Measurements from ENCODE around the gene HYKK.
"Not testable (repeated sequence)": the region's sequence is repeated elsewhere in the genome, so short reads cannot be mapped to it uniquely, and the experiment has no call there.

Gene HYKK

DNA sequence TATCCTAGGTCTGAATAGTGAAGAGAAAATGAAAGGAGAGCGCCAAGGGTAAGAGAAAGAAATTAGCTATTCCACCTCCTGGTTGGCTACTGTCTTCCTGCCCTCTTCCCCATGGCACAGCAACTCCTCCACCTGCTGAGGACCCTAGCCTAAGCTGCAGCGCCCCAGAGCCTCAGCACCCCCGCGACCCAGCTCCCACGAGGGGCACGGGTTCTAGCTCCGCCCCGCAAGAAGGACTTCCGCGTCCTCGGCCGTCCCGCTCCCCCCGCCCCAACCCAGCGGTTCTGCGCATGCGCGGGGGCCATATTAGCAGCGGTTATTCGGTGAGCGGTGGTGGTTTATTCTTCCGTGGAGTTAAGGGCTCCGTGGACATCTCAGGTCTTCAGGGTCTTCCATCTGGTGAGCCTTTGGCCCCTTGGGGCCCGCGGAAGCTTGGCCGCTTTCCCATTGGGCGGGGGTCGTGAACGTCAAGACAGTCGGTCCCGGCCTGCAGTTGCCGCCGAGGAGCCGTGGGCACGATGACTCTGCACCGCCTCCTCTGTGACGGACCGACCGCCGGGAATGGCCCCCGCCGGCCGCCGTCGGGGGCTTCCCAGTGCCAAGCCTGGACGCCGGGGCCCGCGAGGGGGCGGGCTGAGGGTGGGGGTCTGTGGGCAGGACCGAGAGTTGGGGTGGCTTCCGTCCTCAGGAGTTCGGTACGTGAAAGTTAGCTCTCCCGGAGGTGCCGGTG, 32.9 kb downstream of the HYKK start, which contains the start of gene PSMA4:
Gene PSMA4, plus strand, starts transcription at position 304 of the 730 bp plus-strand sequence. CDS start 1,484 bp downstream, outside the sequence.
- DNase-seq, result peak; percentile 97 to 98

DNA sequence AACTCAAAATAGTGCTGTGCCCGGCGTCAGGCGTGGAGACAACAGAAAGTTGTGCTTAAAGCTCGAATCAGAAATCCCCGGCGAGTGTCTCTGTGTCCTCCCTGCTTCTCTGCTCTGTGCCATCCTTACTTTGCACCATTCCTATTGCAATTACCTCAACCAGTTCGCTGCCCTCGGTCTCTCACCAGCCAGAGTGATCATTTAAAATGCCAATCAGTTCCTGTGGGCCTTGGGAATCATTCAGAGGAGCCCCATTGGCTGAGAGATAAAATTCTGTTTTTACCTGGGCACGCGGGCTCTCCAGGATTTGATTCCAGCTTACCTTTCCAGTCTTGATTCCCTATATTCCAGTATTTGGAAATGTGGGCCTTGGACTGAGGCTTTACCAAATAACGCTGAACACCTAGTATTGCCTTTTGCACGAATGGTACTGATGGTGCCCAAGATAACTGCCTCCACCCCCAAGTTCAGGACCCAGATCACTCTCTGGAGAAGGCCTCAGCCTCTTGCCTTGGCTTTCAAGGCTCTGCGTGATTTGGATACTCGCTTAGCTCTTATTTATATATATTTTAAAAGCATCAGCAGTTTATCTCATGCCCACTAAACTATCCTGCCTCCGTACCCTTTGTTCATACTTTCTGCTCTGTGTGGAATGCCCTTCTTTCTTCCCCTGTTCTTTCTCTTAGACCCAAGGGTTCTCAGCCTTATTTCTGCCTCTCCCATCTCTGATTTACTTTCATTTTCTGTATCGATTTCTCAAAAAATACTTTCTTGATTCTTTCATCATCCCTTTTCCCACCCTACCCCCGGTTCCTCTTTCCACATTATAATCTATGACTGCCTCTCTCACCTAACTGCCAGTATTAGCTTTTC, 33.7 kb downstream of the HYKK start:
- DNase-seq, result peak; percentile 35 to 39

DNA sequence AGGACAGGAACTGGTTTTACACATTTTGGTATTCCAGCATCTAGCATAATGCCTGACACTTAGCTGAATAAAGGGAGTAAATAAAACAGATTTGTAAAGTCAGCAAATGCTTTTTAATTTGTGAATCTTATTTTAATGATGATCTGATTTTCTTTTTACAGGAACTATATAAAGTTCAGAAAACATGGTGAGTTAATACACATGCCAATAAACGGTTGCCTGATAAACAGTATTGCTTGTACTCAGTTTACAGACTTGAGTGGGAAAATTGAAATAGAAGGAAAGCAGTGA, 34.3 kb downstream of the HYKK start:
- DNase-seq, result no peak

DNA sequence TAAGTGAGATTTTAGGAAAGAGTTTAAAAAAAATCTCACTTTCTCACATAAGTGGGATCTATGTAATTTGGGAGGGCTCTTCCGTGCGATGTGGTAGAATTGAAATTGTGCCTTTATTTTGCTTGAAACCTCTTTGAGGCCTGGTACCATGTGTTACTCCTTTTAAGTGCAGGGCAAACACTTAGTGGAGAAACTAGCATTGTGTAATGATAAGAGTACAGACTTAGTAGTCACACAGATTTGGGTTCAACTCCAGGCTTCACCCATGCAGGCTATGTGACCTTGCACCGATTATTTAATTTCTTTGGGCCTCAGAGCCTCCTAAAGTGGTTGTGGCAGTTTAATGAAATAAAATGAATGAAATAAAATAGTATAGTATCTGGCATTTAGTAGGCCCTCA, 35.3 kb downstream of the HYKK start:
- DNase-seq, result no peak

DNA sequence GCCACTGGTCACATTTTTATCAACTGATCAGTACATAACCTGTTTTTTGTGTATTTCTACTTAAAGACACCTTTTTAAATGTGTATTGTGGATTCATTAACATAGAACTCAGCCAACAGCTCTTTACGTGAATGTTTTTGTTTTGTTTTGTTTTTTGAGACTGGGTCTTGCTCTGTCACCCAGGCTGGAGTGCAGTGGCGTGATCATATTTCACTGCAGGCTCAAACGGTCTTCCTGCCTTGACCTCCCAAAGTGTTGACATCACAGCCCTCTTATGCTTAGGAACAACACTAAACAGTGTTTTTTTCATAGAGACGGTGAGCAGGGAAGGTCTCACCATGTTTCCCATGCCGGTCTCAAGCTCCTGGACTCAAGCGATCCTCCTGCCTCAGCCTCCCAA, 42.8 kb downstream of the HYKK start:
- DNase-seq, result no peak

DNA sequence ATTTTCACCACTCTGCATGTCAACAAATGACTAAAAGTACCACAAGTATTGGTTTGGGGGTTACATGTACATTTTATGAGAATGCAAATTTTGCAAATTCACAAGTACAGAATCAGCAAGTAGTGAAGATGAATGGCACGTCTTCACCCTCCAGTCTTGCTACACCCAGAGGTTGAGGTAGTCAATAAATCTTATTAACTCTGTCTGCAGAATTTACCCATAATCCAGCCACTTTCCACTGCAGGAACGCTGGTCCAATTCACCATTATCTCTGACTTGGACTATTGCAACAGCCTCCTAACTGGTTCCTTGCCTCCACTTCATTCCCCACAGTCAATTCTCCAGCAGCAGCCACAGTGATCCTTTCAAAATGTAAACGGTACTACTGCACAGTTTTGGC, 43.4 kb downstream of the HYKK start:
- no peak for DNase-seq

DNA sequence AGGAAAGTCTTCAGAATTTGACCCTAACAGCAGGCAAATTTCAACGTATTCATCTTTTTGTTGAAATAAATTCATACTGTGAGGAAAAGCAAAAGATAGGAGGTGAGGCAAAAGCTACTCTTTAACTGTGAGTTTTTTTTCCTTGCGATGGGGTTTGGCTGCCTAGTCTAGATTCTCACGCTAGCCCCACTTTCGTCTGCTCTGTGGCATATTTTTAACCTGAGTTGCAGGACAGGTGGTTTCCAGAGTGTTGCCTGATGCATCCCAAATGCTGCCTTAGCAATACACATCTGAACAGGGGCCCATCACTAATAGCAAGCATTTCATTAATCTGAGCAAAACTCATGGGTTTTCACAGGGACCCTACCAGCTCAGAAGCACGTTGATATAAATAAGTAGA, 44.5 kb downstream of the HYKK start:
- DNase-seq, result no peak

DNA sequence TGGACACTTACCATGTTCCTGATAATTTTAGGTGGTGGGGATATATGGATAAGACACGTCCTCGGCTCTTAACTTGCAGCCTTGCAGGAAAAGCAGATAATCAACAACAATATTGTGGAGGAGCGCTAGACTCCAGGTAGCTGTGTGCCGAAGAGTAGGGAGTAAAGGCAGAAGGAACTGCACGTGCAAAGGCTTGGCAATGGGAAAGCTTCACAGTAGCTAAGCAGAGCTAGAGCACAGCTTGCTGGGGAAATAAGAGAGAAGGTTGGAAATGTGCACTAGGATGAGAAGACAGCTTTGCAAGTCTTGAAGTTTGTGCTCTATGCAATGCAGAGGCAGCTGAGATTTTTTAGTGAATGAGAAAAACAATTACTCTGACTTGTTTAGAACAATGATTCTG, 45.2 kb downstream of the HYKK start:
- DNase-seq, result no peak

DNA sequence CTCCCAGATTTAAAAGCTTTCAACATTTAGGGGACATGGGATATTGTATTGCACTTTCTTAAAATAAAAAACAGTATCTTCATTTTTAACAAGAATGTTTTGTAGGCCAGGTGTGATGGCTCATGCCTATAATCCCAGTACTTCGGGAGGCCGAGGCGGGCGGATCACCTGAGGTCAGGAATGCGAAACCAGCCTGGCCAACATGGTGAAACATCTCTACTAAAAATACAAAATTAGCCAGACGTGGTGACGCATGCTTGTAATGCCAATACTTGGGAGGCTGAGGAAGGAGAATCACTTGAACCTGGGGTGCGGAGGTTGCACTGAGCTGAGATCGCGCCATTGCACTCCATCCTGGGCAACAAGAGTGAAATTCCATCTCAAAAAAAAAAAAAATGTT, 52.8 kb downstream of the HYKK start:
- DNase-seq, result not testable (repeated sequence)

DNA sequence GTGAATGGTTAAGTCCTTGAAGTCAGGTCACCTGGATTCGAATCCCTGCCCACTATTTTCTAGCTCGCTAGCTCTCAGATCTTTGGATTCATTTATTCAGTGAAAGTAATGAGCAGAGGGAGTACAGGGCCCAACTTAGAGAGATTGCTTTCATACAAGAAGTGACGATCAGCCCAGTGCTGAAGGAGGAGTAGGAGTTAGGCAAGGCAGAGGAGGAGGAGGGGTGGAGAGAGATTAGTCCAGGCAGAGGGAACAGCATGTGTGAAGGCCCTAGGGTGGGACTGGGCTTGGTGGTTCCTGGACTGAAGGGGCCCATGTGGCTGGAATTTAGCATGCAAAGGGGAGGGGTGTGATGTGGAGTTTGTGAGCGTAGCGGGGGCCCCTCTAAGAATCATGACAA, 54.1 kb downstream of the HYKK start:
- DNase-seq, result no peak

DNA sequence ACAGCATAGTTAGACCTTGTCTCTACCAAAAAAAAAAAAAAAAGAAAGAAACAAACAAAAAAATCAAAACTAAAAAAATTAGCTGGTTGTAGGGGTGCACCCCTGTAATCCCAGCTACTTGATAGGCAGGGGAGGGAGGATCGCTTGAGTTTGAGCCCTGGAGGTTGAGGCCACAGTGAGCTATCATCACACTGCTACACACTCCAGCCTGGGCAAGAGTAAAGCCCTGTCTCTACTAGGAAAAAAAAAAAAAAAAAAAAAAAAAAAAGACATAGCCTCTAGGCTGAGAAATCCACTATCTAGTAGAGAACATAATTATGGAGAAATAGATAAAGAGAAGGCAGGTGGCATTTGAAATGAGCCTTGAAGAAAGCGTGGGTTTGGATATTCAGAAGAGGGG, 55.7 kb downstream of the HYKK start:
- DNase-seq, result no peak

DNA sequence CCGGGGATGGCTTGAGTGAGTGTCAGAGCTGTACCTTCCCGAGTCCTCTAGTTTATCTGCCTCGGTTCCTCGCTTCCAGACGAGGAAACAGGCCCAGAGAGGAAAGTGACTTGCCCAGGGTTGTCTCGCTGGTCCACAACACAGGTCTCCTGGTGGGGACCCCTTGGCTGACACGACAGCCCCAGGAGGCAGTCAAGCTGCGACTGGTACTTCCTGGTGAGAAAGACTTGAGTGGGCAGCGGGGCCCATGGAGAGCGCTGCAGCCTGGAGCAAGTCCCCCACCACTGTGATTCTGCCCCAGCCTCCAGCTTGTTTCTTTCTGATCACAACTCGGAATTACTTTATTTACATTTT, 57.3 kb downstream of the HYKK start:
- no peak for DNase-seq

DNA sequence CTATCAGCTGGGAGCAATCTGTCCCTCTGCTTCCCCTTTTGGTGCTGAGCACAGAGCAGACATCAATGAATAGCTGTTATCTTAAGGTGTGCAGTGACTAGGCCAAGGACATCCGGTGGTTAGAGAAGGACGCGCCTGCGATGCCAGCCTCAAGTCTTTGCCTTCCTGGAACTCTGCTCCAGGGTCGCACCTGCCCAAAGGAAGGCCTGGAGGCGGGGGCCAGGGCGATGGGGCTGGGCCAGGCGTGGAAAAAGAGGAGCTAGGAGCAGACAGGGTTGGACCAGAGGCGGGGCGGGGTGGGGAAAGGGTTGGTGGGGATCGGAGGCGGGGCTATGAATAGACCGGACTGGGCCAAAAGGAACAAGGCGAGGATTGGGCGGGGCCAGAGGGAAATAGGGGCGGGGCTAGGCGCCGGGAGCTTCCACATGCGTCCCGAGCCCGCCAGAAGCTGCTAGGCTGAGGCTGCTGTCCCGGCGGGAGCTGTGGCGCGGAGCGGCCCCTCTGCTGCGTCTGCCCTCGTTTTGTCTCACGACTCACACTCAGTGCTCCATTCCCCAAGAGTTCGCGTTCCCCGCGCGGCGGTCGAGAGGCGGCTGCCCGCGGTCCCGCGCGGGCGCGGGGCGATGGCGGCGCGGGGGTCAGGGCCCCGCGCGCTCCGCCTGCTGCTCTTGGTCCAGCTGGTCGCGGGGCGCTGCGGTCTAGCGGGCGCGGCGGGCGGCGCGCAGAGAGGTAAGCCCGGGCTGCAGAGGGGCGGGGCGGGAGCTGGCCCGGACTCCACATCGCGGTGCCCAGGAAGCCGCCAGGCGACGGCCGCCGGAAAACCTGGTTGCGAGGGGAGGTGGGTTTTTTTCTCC, 57.9 kb downstream of the HYKK start, which contains the start of gene CHRNA5:
Gene CHRNA5, plus strand, starts transcription at position 424 of the 854 bp plus-strand sequence. Its CDS starts 200 bp downstream, at position 624.
- peak; percentile 89 to 90 for DNase-seq

DNA sequence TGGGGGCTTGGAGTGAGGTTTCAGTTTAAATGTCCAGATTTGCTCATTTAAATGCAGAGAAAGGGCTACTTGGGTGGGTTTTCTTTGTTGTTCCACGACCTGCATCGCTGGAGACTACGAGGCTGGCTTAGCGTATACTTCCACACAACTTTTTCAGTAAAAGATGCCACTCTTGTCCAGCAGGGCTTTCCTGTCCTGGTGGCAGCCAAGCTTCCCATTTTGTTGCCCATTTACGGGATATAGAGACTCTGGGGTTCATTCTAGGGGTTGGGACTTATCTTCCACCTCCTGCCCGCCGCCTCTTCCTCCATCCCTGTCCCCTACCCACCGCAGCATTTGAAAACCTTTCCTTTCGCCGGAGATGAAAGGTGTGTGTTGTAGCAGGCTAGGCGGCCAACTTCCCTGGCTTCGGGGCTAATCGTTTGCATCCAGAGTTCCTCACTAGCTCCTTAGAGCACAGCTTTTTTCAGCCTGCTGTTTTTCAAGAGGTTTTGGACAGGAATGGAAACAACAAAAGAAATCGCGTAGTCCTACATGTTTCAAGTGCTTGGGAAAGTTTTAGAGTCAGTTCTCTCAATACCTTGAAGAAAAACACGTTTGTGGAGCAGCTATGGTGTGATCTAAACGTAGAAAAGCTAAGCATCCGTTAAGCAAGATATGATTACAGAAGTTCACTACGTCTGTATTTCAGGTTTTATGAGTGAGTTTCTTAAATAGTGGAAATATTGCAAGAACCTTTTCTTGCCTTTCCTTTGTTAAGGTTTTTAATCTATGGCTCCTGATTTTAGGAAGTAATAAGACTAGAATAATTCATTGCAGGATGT, 58.8 kb downstream of the HYKK start:
- peak in 1 of 2 experiments; percentile 51 for DNase-seq

DNA sequence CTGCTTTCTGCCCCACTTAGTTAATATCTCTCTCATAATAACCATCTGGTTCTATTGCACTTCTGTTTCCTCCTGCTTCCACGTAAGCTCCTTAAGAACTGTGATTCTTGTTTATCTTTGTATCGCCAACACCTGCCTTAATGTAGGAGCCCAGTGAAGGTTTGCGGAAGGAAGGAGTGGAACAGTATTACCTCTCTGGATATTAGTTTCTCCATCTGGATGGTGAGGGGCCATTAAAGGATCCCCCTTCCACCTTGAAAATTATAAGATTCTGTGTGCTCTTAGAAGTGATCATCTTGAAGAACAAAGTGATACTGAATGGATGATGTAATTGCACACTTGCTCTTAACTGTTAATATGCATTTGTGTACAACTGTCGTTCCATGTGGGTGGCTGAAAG, 60.2 kb downstream of the HYKK start:
- no peak for DNase-seq

DNA sequence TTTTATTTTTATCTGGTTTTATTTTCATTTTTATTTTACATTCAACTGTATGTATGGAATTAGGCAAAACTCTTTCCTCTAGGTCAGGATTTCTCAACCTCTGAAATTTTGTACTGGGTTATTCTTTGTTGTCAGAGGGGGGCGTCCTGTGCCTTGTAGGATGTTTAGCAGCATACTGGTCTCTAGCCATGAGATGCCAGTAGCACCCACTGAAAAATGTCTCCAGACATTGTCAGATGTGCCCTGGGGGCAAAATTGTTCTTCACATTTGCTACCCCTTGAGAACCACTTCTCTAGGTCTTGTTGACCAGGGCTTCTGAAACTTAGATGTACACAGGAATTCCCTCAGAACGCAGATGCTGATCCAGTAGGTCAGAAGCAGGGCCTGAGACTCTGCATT, 63.3 kb downstream of the HYKK start:
- DNase-seq, result no peak

DNA sequence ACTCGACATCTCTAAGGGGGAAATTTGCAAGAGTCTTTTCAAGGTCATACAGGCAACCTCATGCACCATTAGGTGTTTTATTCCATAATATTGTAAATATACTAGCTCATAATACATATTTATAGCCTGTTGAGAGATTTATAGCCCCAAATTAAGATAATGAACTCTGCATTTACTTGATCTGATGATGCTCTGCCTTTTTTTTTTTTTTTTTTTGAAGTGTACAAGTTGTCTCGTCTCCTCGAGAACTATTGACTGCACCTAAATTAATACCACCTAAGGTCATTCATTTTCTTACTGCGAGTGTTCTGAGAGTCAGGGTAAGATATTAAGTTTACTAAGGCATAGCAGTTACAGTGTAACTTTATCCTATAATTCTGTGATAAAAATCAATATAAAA, 64.0 kb downstream of the HYKK start:
- DNase-seq, result no peak

DNA sequence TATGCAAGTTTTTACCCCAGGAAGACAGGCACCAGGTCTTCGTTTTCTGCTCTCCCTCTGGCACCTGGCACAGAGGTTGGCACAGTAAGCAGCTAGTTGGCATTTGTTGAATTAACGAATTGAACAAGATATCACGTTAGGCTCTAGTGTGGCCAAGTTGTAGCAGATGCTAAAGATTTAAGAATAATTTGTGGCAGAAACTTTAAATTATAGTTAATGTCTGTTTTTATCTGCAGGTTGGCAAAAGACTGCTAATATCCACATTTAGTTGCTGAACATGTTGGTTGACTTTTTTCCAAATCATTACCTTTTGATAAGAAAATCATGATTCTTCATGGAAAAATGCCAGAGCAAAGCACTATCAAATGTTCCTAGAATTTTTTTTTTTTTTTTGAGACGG, 66.0 kb downstream of the HYKK start:
- no peak for DNase-seq

DNA sequence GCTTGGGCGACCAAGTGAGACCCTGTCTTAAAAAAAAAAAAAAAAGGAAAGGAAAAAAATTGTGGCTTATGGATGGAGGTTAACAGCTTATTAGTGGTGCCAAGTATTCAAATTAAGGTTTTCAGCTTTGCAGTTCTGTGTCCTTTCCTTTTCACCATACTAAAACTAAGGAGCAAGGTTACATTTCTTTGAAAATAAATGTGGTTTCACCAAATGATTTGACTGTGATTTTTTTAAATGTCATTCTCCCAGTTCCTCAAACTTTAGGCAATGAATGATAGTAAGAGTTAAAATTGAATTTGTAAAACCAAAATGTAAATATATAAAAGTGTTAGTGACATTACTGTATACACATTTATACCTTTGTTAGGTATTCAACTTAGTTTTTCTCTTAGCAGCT, 67.6 kb downstream of the HYKK start:
- DNase-seq, result no peak

Data from activated T-cell treated with anti-CD3 and anti-CD28 coated beads, Interleukin-2, amount 50 U/mL, for 48 hours (primary cell).